Natural killer cell treated with Interleukin-12 subunit alpha and Interleukin-12 subunit beta and Interleukin-15 and Interleukin-18, amount 100 ng/mL, for 72 hours (primary cell): ENCODE data around the gene KRTAP5-3. TPM values are rescaled to one million over a fixed set of nuclear protein-coding genes. Genes with fewer than 3 reads are reported as not detected.

Experiments
- ATAC-seq, 2 donors: fragments of 150-1000 bp; cut with Tn5 transposase in 1 of 2; sonication (Bioruptor Pico), chemical (Tn5 transposase) in 1 of 2; 2 replicates each; pipeline ENCODE4 v1.10.0; 2021
- DNase-seq: peaks from one replicate; pipeline ENCODE4 v3.0.0; 2022; ENCODE audit warnings: low spot score
- H3K27ac Mint-ChIP-seq, 2 donors: 1 replicate in 1 of 2; 2 replicates in 1 of 2; pipeline ENCODE4 v1.8.0; 2022; ENCODE audit warnings: mixed read lengths in 2 of 2, mild to moderate bottlenecking in 1 of 2, moderate library complexity in 1 of 2
- H3K27me3 Mint-ChIP-seq, 2 donors: 1 replicate in 1 of 2; 2 replicates in 1 of 2; pipeline ENCODE4 v1.8.0; 2022; ENCODE audit warnings: mixed read lengths in 2 of 2
- H3K36me3 Mint-ChIP-seq: one replicate; pipeline ENCODE4 v1.8.0; 2022; ENCODE audit warnings: mixed read lengths
- H3K4me1 Mint-ChIP-seq, 2 donors: 1 replicate in 1 of 2; 2 replicates in 1 of 2; pipeline ENCODE4 v1.8.0; 2022; ENCODE audit warnings: low read depth in 2 of 2, mixed read lengths in 2 of 2, mild to moderate bottlenecking in 1 of 2
- H3K4me3 Mint-ChIP-seq: one replicate; pipeline ENCODE4 v1.8.0; 2022; ENCODE audit warnings: mixed read lengths
- H3K9me3 Mint-ChIP-seq: 2 replicates; pipeline ENCODE4 v1.8.0; 2022; ENCODE audit warnings: mixed read lengths
- total RNA-seq, 2 donors: library from RNA; stranded (reverse); gene quantifications; one replicate each; pipeline ENCODE4 v1.2.3, GENCODE V29; 2022

The KRTAP5-3 gene
- total RNA-seq, 2 donors from 2014 or later = not detected

DNA sequence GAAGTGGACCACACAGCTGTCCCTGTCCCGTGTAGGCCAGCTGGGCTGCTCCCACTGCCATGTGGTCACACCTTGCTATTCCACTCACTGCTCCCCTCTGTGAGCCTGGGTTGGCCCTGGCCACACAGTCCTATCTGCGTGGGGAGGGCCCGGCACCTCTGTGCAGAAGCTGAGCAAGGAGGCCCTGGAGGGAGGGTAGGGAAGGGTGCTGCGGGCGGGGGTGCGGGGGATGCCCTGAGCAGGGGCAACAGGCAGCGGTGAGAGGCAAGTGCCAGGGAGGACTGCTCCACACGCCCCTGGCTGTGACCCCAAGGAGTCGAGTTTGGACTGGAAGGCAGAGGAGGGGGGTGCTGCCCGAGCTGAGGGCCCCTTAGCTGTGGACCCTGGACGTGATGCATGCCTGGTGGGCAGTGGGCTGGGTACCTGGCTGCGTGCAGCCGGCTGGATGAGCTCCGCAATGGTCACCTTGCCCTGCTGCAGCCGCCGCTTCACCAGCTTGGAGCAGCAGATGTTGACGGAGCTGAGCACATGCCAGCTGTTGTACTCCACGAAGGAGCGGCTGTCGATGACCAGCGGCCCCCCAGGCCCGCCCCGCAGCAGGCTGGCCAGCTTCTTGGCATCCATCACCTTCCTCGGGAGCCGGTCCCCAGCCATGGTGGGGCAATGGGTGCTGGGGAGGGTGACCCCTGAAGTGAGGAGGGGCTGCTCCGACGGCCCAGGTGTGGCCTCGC is 42.9 kb downstream of the KRTAP5-3 start:
- no peaks in the 10 kb centered on the region for H3K36me3 Mint-ChIP-seq
- H3K27me3 Mint-ChIP-seq = no peaks in the 10 kb centered on the region
- ATAC-seq (no peak), DNase-seq (peak; percentile 54)
- H3K9me3 Mint-ChIP-seq = no peaks in the 10 kb centered on the region
- H3K4me1 Mint-ChIP-seq = peaks cover 4 to 14% of the 10 kb centered on the region in 2 donors
- H3K27ac Mint-ChIP-seq = no peak overlapping the region
- no peak overlapping the region for H3K4me3 Mint-ChIP-seq

DNA sequence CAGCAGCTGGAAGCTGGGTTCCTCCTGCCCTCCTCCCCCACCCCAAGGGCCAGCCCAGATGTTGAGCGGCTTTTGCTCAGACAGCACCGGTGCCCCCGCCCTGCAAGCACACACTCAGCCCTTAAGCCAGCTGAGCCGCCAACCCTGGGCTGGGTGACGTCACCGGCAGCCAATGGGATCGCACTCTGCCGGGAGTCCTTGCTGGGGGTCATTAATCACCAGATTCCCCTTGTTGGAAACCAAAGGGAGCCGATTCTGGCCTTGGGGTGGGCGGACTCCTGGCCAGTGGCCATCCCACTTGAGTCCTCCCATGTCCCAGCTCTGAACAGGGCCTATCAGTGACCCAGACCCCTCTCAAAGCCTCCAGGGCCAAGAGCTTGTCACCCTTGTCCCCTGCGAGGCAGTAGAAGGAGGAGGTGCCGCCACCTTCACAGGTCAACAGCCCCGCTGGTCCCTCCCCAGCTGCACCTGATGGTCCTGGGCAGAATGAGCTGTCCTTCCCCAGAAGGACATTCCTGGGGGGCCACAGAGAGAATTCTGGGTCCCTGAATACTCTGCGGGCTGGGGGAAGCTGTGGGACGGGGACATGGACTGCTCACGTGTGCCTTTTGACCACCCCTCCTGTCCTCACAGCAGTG is 43.6 kb downstream of the KRTAP5-3 start:
- no peak overlapping the region for H3K27ac Mint-ChIP-seq
- no peaks in the 10 kb centered on the region for H3K27me3 Mint-ChIP-seq
- no peaks in the 10 kb centered on the region for H3K9me3 Mint-ChIP-seq
- H3K4me1 Mint-ChIP-seq = peaks cover 4 to 14% of the 10 kb centered on the region in 2 donors
- H3K4me3 Mint-ChIP-seq = no peak overlapping the region
- no peaks in the 10 kb centered on the region for H3K36me3 Mint-ChIP-seq
- no peak for DNase-seq
- no peak for ATAC-seq

GRCh38 chr11:1563697-1564534 is 44.3 kb downstream of the KRTAP5-3 start:
- Mint-ChIP-seq H3K36me3 (no peaks in the 10 kb centered on the region), H3K4me1 (peaks cover 4 to 9% of the 10 kb centered on the region in 2 donors), H3K27ac (no peak overlapping the region), H3K4me3 (no peak overlapping the region), H3K9me3 (no peaks in the 10 kb centered on the region), H3K27me3 (no peaks in the 10 kb centered on the region)
- ATAC-seq = no peak
- no peak for DNase-seq

- H3K27ac Mint-ChIP-seq = no peak overlapping the region
- DNase-seq (no peak), ATAC-seq (no peak)
- H3K36me3 Mint-ChIP-seq = no peaks in the 10 kb centered on the region
- H3K4me1 Mint-ChIP-seq = peaks cover 0 to 3% of the 10 kb centered on the region in 2 donors
- no peaks in the 10 kb centered on the region for H3K27me3 Mint-ChIP-seq
- H3K9me3 Mint-ChIP-seq = no peaks in the 10 kb centered on the region
- no peak overlapping the region for H3K4me3 Mint-ChIP-seq
Observed at GRCh38 chr11:1563149-1563638, 45.1 kb downstream of the KRTAP5-3 start.

DNA sequence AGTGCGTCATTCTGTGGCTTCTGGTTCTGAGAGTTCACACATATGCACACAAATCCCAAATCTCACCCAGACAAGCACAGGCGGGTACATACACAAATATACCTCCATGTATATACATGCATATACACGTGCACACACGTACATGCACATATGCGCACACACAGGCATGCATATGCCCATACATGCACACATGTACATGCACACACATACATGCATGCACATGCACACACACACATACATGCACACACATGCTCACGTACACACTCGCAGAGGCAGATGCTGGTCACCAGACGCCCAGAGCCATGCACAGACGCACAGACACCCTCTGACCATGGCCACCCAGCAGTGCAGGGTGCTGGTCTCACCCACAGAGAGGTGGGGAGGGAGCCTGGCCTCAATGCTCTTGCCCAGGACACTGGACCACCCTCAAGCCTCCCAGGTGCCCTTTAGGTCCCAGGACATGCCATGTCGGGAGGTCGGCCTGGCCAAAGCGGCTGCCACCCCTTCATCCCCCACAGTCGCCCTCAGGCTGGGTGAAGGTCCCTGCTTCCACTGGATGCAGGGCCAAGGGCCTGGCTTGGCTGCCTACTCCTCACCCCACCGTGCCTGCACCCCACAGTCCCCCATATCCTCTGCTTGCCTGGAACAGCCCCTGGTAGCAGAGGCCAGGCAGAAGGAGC is 45.7 kb downstream of the KRTAP5-3 start:
- no peaks in the 10 kb centered on the region for H3K36me3 Mint-ChIP-seq
- no peak for ATAC-seq
- H3K4me3 Mint-ChIP-seq = no peak overlapping the region
- peaks cover 0 to 3% of the 10 kb centered on the region in 2 donors for H3K4me1 Mint-ChIP-seq
- DNase-seq = no peak
- H3K27ac Mint-ChIP-seq = no peak overlapping the region
- peaks cover 0 to under 1% of the 10 kb centered on the region in 2 donors for H3K27me3 Mint-ChIP-seq
- H3K9me3 Mint-ChIP-seq = no peaks in the 10 kb centered on the region

DNA sequence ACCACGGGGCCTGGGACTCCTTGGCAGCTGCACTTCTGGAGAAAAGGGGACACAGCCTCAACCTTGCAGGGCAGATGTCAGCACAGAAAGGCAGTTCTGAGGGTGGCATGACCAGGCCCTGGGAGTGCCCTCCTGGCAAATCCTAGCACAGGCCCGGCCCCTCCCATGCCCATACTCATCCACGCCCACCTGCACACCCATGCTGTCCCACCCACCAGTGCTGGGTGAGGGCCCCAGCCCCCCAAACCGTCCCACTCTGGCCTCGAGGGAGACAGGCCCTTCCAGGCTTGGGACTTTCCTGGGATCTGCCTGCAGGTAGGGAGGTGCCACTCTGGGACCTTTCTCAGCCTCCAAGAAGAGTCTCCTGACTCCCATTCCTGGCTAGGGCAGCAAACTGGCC is 46.3 kb downstream of the KRTAP5-3 start:
- Mint-ChIP-seq H3K36me3 (no peaks in the 10 kb centered on the region), H3K27me3 (peaks cover 0 to 2% of the 10 kb centered on the region in 2 donors), H3K9me3 (no peaks in the 10 kb centered on the region), H3K4me3 (no peak overlapping the region), H3K4me1 (no peaks in the 10 kb centered on the region), H3K27ac (no peak overlapping the region)
- no peak for ATAC-seq
- no peak for DNase-seq

DNA sequence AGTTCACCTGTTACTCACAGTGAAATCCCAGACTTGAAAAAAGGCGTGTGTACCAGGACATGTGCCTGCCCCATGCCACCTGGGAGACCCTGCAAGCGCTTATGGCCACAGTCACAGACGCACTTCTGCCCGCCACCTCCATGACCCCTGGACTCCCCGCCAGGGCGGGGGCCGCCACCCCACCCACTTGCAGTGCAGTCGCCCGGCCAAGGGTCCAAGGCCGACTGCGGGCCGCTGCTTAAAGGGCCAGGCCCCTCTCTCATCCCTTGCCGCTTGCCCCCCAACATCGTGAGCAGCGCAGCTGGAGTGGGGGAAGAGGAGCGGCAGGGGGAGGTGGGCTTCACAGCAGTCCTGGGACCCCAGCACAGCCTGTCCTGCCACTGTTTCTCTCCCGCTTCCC is 47.0 kb downstream of the KRTAP5-3 start:
- Mint-ChIP-seq H3K4me3 (no peak overlapping the region), H3K27me3 (peaks cover 0 to 2% of the 10 kb centered on the region in 2 donors), H3K4me1 (no peaks in the 10 kb centered on the region), H3K36me3 (no peaks in the 10 kb centered on the region), H3K9me3 (no peaks in the 10 kb centered on the region), H3K27ac (no peak overlapping the region)
- ATAC-seq = no peak
- DNase-seq = no peak

- DNase-seq (no peak), ATAC-seq (no peak)
- Mint-ChIP-seq H3K27ac (no peak overlapping the region), H3K9me3 (no peaks in the 10 kb centered on the region), H3K36me3 (no peaks in the 10 kb centered on the region), H3K4me3 (no peak overlapping the region), H3K4me1 (no peaks in the 10 kb centered on the region), H3K27me3 (peaks cover 0 to 2% of the 10 kb centered on the region in 2 donors)
Observed at GRCh38 chr11:1560649-1561251, 47.5 kb downstream of the KRTAP5-3 start.

- H3K27ac Mint-ChIP-seq = no peak overlapping the region
- no peak for ATAC-seq
- no peaks in the 10 kb centered on the region for H3K36me3 Mint-ChIP-seq
- no peaks in the 10 kb centered on the region for H3K4me1 Mint-ChIP-seq
- H3K27me3 Mint-ChIP-seq = peaks cover 0 to 2% of the 10 kb centered on the region in 2 donors
- no peak overlapping the region for H3K4me3 Mint-ChIP-seq
- no peak for DNase-seq
- no peaks in the 10 kb centered on the region for H3K9me3 Mint-ChIP-seq
Observed at GRCh38 chr11:1560002-1560648, 48.1 kb downstream of the KRTAP5-3 start.

- peaks cover 0 to 5% of the 10 kb centered on the region in 2 donors for H3K27me3 Mint-ChIP-seq
- no peak overlapping the region for H3K4me3 Mint-ChIP-seq
- peak; percentile 42 for DNase-seq
Observed at GRCh38 chr11:1559111-1559951, 48.9 kb downstream of the KRTAP5-3 start.

GRCh38 chr11:1558775-1559110 is 49.5 kb downstream of the KRTAP5-3 start:
- H3K27me3 Mint-ChIP-seq = peaks cover 0 to 7% of the 10 kb centered on the region in 2 donors
- no peaks in the 10 kb centered on the region for H3K9me3 Mint-ChIP-seq
- no peaks in the 10 kb centered on the region for H3K36me3 Mint-ChIP-seq
- no peaks in the 10 kb centered on the region for H3K4me1 Mint-ChIP-seq
- no peak overlapping the region for H3K4me3 Mint-ChIP-seq
- DNase-seq (no peak), ATAC-seq (no peak)
- H3K27ac Mint-ChIP-seq = no peak overlapping the region

More at GRCh38 chr11:1559111-1559951, 48.9 kb downstream of the KRTAP5-3 start:
- H3K4me1 Mint-ChIP-seq = no peaks in the 10 kb centered on the region
- no peak for ATAC-seq
- H3K9me3 Mint-ChIP-seq = no peaks in the 10 kb centered on the region
- H3K27ac Mint-ChIP-seq = no peak overlapping the region
- no peaks in the 10 kb centered on the region for H3K36me3 Mint-ChIP-seq
